Suprapubic skin (tissue), 3 donors: ENCODE results near the gene WWOX.

Experiments
- CTCF ChIP-seq, 2 donors: fragments of 200-600 bp in 1 of 2; fragments of 450-650 bp in 1 of 2; sonication (generic) in 1 of 2; IDR thresholded peaks; one replicate each; pipeline ENCODE4 v1.5.1; 2016 to 2019; ENCODE audit warnings: antibody characterized with exemption in 2 of 2, mild to moderate bottlenecking in 1 of 2, moderate library complexity in 1 of 2
- POLR2A ChIP-seq, 2 donors: fragments of 450-650 bp; IDR thresholded peaks; one replicate each; pipeline ENCODE4 v1.6.1; 2017; ENCODE audit warnings: antibody characterized with exemption in 2 of 2, mild to moderate bottlenecking in 2 of 2, moderate library complexity in 2 of 2

GRCh38 chr16:79210607-79211006 lies 1111.2 kb downstream of the WWOX start:
- TF ChIP-seq CTCF (IDR thresholded peaks at IDR 0.05) (no peak), POLR2A (IDR thresholded peaks at IDR 0.05) (no peak)
